CD4-positive, CD25-positive, alpha-beta regulatory T cell (primary cell): ENCODE data around the gene DNAI1. TPM values are rescaled to one million over a fixed set of nuclear protein-coding genes. Genes with fewer than 3 reads are reported as not detected.

Experiments
- ATAC-seq, 2 donors: fragments of 150-1000 bp; cut with Tn5 transposase; one replicate each; pipeline ENCODE4 v1.10.0; 2021; ENCODE audit warnings: low read depth in 2 of 2, moderate number of reproducible peaks in 2 of 2, moderate library complexity in 1 of 2
- DNase-seq, 3 donors: peaks; one replicate each; pipeline versions ENCODE4 v3.0.0 to v3.0.0-alpha.2; 2012 to 2022; ENCODE audit warnings: mixed read lengths in 1 of 3
- H3K27ac ChIP-seq: one replicate; pipeline ENCODE4 v1.7.0; 2013; ENCODE audit warnings: mild to moderate bottlenecking, low read length; ENCODE audit not compliant: insufficient read depth, poor library complexity, severe bottlenecking
- H3K27me3 ChIP-seq: one replicate; pipeline ENCODE4 v1.7.0; 2013; ENCODE audit warnings: low read length; ENCODE audit not compliant: control insufficient read depth, insufficient read depth
- H3K36me3 ChIP-seq: one replicate; pipeline ENCODE4 v1.7.0; 2013; ENCODE audit warnings: mild to moderate bottlenecking, low read length, moderate library complexity; ENCODE audit not compliant: control insufficient read depth, insufficient read depth
- H3K4me1 ChIP-seq: 2 replicates; pipeline ENCODE4 v1.7.0; 2013; ENCODE audit warnings: mild to moderate bottlenecking, low read length; ENCODE audit not compliant: insufficient read depth, control insufficient read depth, poor library complexity, severe bottlenecking
- H3K4me3 ChIP-seq: one replicate; pipeline ENCODE4 v1.7.0; 2013; ENCODE audit warnings: low read depth, mild to moderate bottlenecking, low read length, moderate library complexity
- H3K9me3 ChIP-seq, 2 experiments: 1 replicate in 1 of 2; 2 replicates in 1 of 2; pipeline ENCODE4 v1.7.0; 2013; ENCODE audit warnings: low read length in 2 of 2, mild to moderate bottlenecking in 1 of 2, moderate library complexity in 1 of 2; ENCODE audit not compliant: control insufficient read depth in 2 of 2
- H3K27ac Mint-ChIP-seq, 3 donors: one replicate each; pipeline ENCODE4 v1.8.0; 2020 to 2022; ENCODE audit warnings: mild to moderate bottlenecking in 3 of 3, mixed read lengths in 3 of 3, moderate library complexity in 2 of 3
- H3K27me3 Mint-ChIP-seq: one replicate; pipeline ENCODE4 v1.8.0; 2022; ENCODE audit warnings: mild to moderate bottlenecking, mixed read lengths
- H3K36me3 Mint-ChIP-seq: one replicate; pipeline ENCODE4 v1.8.0; 2020; ENCODE audit warnings: mixed read lengths
- H3K4me1 Mint-ChIP-seq, 4 donors: one replicate each; pipeline ENCODE4 v1.8.0; 2020 to 2022; ENCODE audit warnings: mixed read lengths in 4 of 4, mild to moderate bottlenecking in 1 of 4
- H3K4me3 Mint-ChIP-seq, 4 donors: one replicate each; pipeline ENCODE4 v1.8.0; 2020 to 2022; ENCODE audit warnings: mild to moderate bottlenecking in 4 of 4, mixed read lengths in 4 of 4, moderate library complexity in 3 of 4
- H3K9me3 Mint-ChIP-seq, 7 donors: one replicate each; pipeline ENCODE4 v1.8.0; 2020 to 2022; ENCODE audit warnings: mixed read lengths in 7 of 7, mild to moderate bottlenecking in 3 of 7, moderate library complexity in 2 of 7
- polyA plus RNA-seq, 4 donors: library from polyadenylated mRNA; unstranded; fragments of 300-500 nt; fragmentation: Illumina TruSeq; gene quantifications; one replicate each; pipeline ENCODE4 v1.2.3, GENCODE V29; 2021
- total RNA-seq: library from RNA; stranded (reverse); gene quantifications from one replicate; pipeline ENCODE4 v1.2.3, GENCODE V29; 2022

The DNAI1 gene
- total and polyA plus RNA-seq, 5 donors from 2014 or later: not detected

GRCh38 chr9:34492051-34492450 lies 33.4 kb downstream of the DNAI1 start:
- H3K36me3 ChIP-seq: no peaks in the 10 kb centered on the region
- Mint-ChIP-seq H3K9me3 (peaks cover 0 to 2% (median 0%) of the 10 kb centered on the region in 7 donors), H3K27me3 (peaks cover 40% of the 10 kb centered on the region), H3K4me1 (no peaks in the 10 kb centered on the region), H3K36me3 (no peaks in the 10 kb centered on the region), H3K27ac (no peak overlapping the region), H3K4me3 (no peak overlapping the region)
- no peaks in the 10 kb centered on the region for H3K4me1 ChIP-seq
- no peak overlapping the region for H3K4me3 ChIP-seq
- no peak overlapping the region for H3K27ac ChIP-seq
- peaks cover 5% of the 10 kb centered on the region for H3K27me3 ChIP-seq
- no peaks in the 10 kb centered on the region for H3K9me3 ChIP-seq
- ATAC-seq (no peak), DNase-seq (no peak)

GRCh38 chr9:34493972-34494535 lies 35.4 kb downstream of the DNAI1 start:
- no peaks in the 10 kb centered on the region for H3K9me3 ChIP-seq
- ATAC-seq (no peak), DNase-seq (peak in 1 of 3 donors; percentile 13)
- H3K4me3 ChIP-seq: no peak overlapping the region
- Mint-ChIP-seq H3K4me1 (no peaks in the 10 kb centered on the region), H3K27ac (no peak overlapping the region), H3K9me3 (peaks cover 0 to 2% (median 0%) of the 10 kb centered on the region in 7 donors), H3K36me3 (no peaks in the 10 kb centered on the region), H3K4me3 (no peak overlapping the region), H3K27me3 (peaks cover 33% of the 10 kb centered on the region)
- no peaks in the 10 kb centered on the region for H3K4me1 ChIP-seq
- H3K27ac ChIP-seq: no peak overlapping the region
- H3K27me3 ChIP-seq: no peaks in the 10 kb centered on the region
- H3K36me3 ChIP-seq: no peaks in the 10 kb centered on the region

- peaks cover 29% of the 10 kb centered on the region for H3K27me3 Mint-ChIP-seq
- peaks cover 0 to 1% (median 0%) of the 10 kb centered on the region in 7 donors for H3K9me3 Mint-ChIP-seq
- Histone ChIP-seq H3K27me3 (peaks cover 2% of the 10 kb centered on the region), H3K36me3 (no peaks in the 10 kb centered on the region), H3K9me3 (no peaks in the 10 kb centered on the region), H3K4me1 (no peaks in the 10 kb centered on the region), H3K4me3 (no peak overlapping the region), H3K27ac (no peak overlapping the region)
- ATAC-seq: no peak
- peaks cover 0 to 2% (median 0%) of the 10 kb centered on the region in 4 donors for H3K4me1 Mint-ChIP-seq
- no peak overlapping the region for H3K27ac Mint-ChIP-seq
- H3K4me3 Mint-ChIP-seq: no peak overlapping the region
- no peaks in the 10 kb centered on the region for H3K36me3 Mint-ChIP-seq
- no peak for DNase-seq
These were observed 37.6 kb downstream of the DNAI1 start for GRCh38 chr9:34496149-34496712.

GRCh38 chr9:34498553-34498952 lies 39.9 kb downstream of the DNAI1 start:
- no peak for ATAC-seq
- no peaks in the 10 kb centered on the region for H3K9me3 Mint-ChIP-seq
- peaks cover 20% of the 10 kb centered on the region for H3K27me3 Mint-ChIP-seq
- Histone ChIP-seq H3K27me3 (peaks cover 2% of the 10 kb centered on the region), H3K9me3 (no peaks in the 10 kb centered on the region), H3K4me3 (no peak overlapping the region), H3K36me3 (no peaks in the 10 kb centered on the region), H3K27ac (no peak overlapping the region), H3K4me1 (no peaks in the 10 kb centered on the region)
- no peak overlapping the region for H3K4me3 Mint-ChIP-seq
- no peak for DNase-seq
- peaks cover 0 to 2% (median 0%) of the 10 kb centered on the region in 4 donors for H3K4me1 Mint-ChIP-seq
- H3K36me3 Mint-ChIP-seq: no peaks in the 10 kb centered on the region
- H3K27ac Mint-ChIP-seq: no peak overlapping the region

GRCh38 chr9:34499076-34499475 lies 40.5 kb downstream of the DNAI1 start:
- H3K27ac Mint-ChIP-seq: no peak overlapping the region

GRCh38 chr9:34500623-34501267 lies 42.1 kb downstream of the DNAI1 start:
- no peaks in the 10 kb centered on the region for H3K4me1 ChIP-seq
- Mint-ChIP-seq H3K4me3 (no peak overlapping the region), H3K27ac (no peak overlapping the region), H3K9me3 (no peaks in the 10 kb centered on the region), H3K36me3 (no peaks in the 10 kb centered on the region), H3K4me1 (peaks cover 0 to 2% (median 0%) of the 10 kb centered on the region in 4 donors), H3K27me3 (peaks cover 17% of the 10 kb centered on the region)
- no peaks in the 10 kb centered on the region for H3K9me3 ChIP-seq
- peak; percentile 71 to 74 for ATAC-seq
- H3K27ac ChIP-seq: no peak overlapping the region
- H3K36me3 ChIP-seq: no peaks in the 10 kb centered on the region
- DNase-seq: peak; percentile 58 to 63 (median 59)
- H3K4me3 ChIP-seq: no peak overlapping the region
- peaks cover 2% of the 10 kb centered on the region for H3K27me3 ChIP-seq

More at GRCh38 chr9:34499076-34499475, 40.5 kb downstream of the DNAI1 start:
- Mint-ChIP-seq H3K36me3 (no peaks in the 10 kb centered on the region), H3K4me1 (peaks cover 0 to 2% (median 0%) of the 10 kb centered on the region in 4 donors), H3K9me3 (no peaks in the 10 kb centered on the region), H3K4me3 (no peak overlapping the region), H3K27me3 (peaks cover 20% of the 10 kb centered on the region)
- H3K4me1 ChIP-seq: no peaks in the 10 kb centered on the region
- H3K36me3 ChIP-seq: no peaks in the 10 kb centered on the region
- no peak overlapping the region for H3K27ac ChIP-seq
- H3K4me3 ChIP-seq: no peak overlapping the region
- DNase-seq (no peak), ATAC-seq (no peak)
- H3K27me3 ChIP-seq: peaks cover 2% of the 10 kb centered on the region
- no peaks in the 10 kb centered on the region for H3K9me3 ChIP-seq

GRCh38 chr9:34501372-34501771 lies 42.8 kb downstream of the DNAI1 start:
- Mint-ChIP-seq H3K27ac (peak overlapping the region in 1 of 3 donors; percentile 16), H3K9me3 (no peaks in the 10 kb centered on the region), H3K4me3 (no peak overlapping the region), H3K36me3 (no peaks in the 10 kb centered on the region), H3K4me1 (peaks cover 0 to 2% (median 0%) of the 10 kb centered on the region in 4 donors), H3K27me3 (peaks cover 15% of the 10 kb centered on the region)
- no peak overlapping the region for H3K27ac ChIP-seq
- no peaks in the 10 kb centered on the region for H3K4me1 ChIP-seq
- peaks cover 2% of the 10 kb centered on the region for H3K27me3 ChIP-seq
- H3K36me3 ChIP-seq: no peaks in the 10 kb centered on the region
- ATAC-seq (no peak), DNase-seq (no peak)
- H3K9me3 ChIP-seq: no peaks in the 10 kb centered on the region
- H3K4me3 ChIP-seq: no peak overlapping the region
